NCI-H345 treated with DMSO at 0.1 percent for 48 hours (cell line): ENCODE measurements around the gene IL7R.
A peak's percentile ranks its signal among the peaks of the same experiment; 100 is the strongest.

Experiments used
- DNase-seq: peaks from one replicate; lab custom pipeline; 2025; ENCODE audit not compliant: unreplicated experiment; lab: John Stamatoyannopoulos, UW

Gene IL7R

DNA sequence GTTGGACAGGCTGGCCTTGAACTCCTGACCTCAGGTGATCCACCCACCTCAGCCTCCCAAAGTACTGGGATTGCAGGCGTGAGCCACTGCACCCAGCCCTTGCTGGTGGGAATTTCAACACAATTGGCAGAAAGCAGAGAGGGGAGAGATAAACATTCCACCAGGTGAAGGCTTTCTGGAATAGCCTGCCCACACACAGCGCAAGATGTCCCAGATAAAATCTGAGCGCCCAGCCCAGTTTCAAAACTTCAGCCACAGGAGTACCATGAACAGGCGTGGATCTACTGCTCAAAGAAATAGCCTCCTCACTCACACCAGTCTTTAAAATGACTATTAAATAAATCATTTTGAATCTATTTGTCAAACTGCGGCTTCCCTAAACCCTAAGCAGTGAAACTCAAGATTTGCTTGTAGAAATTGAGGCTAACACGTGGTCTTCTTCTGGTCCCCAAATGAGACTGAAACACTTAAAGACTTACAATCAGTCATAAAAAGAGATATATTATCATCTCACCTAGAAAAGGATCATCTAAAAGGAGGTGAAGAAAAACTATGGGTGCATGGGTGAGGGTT, 47.0 kb downstream of the IL7R start:
- DNase-seq, result no peak

- no peak for DNase-seq
Observed at GRCh38 chr5:35904443-35905132, 47.9 kb downstream of the IL7R start.

- DNase-seq, result no peak
Observed at GRCh38 chr5:35908228-35908627, 51.5 kb downstream of the IL7R start.

DNA sequence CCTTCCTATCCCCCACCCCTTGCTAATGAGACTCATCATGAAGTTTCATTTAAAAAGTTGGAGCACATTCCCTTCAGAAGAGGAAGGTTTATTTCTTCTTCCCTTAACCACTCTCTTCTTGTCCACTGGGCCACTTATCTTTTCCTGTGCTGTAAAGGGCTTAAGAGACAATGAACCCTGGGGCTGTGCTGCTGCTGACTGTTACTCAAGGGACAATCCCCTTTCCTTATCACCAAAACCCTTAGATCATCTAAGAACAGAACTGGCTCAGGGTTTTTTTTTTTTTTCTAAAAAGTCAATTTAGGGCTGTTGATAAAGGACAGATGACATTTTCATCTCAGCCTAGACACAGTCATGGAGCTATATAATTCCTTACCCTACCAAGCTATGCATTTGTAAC, 52.1 kb downstream of the IL7R start:
- no peak for DNase-seq

DNA sequence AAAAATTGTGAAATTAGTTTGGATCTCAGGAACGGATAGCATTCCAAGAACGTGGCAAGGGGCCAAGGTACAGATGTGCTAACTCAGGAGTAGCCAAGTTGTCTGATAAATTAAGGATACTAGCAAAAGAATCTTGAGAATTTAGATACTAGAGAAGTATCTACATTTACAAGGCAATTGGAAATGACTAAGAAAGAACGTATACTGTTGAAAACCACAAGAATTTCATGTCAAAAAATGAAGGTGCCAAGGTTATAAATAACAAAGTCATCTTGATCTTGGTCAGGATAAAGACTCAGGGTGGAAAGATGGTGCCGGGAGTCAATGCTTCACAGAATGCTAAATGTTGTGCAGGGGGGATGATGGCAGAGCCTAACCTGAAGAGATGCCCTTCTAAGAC, 62.5 kb downstream of the IL7R start:
- DNase-seq, result no peak

DNA sequence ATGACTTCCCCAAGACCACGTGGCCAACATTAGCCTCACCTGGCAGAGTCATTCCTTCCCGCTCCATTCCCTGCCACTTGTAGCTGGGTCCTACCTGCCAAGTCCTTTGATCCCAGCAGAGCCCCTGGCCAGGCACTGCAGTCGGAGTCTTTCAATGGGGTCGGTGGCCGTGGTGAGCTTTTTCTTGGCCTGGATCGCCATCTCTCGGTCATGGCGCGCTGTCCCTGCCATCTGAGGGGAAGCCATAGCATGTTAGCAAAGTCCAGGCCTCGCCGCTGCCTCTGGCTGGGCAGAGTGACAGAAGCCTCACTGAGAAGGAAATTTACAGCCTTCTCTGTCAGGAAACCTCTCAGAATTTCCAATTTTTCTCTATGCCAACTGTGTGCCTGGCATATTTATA, 64.2 kb downstream of the IL7R start:
- no peak for DNase-seq

- no peak for DNase-seq
Observed at GRCh38 chr5:35921930-35922329, 65.2 kb downstream of the IL7R start.

DNA sequence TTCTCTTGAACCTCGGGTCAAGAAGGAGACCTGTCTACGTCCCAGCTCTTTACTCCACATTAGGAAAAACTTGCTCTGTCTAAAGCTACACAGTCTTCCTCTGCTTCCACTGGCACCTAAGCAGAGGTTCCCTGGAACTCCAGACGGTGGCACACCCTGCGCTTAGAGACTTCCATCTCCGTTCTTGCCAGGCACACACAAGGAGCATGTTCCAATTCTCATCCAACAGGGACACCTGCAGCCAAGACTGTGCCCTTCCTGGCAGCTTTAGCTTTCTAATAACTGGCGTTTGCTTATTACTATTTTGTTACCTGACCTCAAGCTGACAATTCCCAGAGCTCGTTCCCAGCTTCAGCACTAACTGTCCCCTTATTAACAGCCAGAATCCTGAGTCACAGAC, 65.8 kb downstream of the IL7R start:
- DNase-seq, result no peak

GRCh38 chr5:35924122-35924949, 67.6 kb downstream of the IL7R start:
- DNase-seq, result no peak

GRCh38 chr5:35924950-35925722, 68.4 kb downstream of the IL7R start:
- no peak for DNase-seq

DNA sequence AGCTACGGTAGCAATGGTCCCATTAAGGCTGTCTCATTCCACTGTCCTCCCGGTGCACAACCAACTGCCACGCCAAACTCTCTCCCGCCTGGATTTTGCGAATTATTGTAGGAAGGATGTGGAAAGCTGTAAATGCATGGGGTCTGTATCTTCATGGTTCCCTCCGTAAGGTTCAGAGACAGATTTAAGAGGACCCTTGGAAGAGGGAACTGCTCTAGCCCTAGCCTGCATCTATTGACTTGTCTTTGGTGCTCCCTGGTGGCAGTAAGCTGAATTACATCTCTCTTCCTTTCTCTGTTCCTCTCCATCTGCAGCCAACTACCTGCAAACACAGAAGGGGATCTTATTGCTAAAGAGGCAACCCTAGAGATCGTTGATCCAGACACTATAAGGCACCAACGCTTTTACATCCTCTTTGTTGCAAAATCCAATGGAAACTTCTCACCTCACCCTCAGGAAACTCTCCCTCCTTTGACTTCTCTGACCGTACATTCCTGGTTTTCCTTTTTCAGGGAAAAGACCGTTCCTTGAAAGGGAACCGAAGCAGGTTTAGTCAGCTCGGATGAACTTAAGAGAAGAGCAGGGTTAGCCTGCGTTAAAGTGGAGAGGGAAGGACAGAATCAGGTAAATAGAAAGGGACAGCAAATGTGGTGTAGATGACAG, 69.8 kb downstream of the IL7R start:
- peak; percentile 3 for DNase-seq
